GM10266 (cell line): ENCODE results near the gene CST7.

ENCODE experiments used
- DNase-seq: peaks from one replicate; pipeline ENCODE4 v3.0.0; 2012; ENCODE audit errors: extremely low spot score
- TF ChIP-seq, protein P1 (sequence below): IDR thresholded peaks from 2 replicates; pipeline ENCODE4 v1.5.1; 2012; ENCODE audit warnings: mild to moderate bottlenecking, low read depth; ENCODE audit not compliant: control insufficient read depth, insufficient read depth; ENCODE audit errors: missing control alignments

The CST7 gene, protein sequence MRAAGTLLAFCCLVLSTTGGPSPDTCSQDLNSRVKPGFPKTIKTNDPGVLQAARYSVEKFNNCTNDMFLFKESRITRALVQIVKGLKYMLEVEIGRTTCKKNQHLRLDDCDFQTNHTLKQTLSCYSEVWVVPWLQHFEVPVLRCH

DNA sequence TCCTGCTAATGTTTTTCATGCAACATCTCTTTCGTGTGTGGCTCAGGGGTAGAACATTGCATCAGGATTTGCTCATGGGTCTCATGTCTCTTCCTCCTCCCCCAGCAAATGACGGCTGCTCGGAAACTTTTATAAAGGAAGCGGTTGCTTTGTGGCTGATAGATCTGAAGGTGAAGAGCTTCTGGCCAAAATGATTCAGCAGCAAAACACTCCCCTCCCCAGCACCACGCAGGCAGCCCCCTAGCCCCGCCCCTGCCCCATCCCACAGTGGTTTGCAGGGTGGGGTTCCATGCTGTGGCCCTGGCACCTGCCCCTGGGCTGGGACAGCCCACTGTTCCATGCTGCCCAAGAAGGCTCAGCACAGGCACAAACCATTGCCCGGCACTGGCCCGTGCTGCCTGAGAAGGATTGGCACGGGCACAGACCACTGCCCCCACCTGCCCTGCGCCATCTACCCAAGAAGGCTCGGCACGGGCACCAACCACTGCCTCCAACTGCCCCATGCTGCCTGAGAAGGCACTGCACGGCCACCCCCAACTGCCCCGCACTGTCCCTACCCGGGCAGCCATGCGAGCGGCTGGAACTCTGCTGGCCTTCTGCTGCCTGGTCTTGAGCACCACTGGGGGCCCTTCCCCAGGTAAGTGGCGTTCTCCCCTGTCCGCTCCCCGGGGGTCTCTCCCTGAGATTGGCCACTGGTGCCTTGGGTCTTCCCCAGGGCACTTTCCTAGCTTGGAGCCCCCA, at the start of gene CST7:
CST7 (plus strand) TSS at position 331 of the 741 bp plus-strand sequence; CDS start at position 568, 237 bp downstream.
- TF ChIP-seq, protein P1, sequence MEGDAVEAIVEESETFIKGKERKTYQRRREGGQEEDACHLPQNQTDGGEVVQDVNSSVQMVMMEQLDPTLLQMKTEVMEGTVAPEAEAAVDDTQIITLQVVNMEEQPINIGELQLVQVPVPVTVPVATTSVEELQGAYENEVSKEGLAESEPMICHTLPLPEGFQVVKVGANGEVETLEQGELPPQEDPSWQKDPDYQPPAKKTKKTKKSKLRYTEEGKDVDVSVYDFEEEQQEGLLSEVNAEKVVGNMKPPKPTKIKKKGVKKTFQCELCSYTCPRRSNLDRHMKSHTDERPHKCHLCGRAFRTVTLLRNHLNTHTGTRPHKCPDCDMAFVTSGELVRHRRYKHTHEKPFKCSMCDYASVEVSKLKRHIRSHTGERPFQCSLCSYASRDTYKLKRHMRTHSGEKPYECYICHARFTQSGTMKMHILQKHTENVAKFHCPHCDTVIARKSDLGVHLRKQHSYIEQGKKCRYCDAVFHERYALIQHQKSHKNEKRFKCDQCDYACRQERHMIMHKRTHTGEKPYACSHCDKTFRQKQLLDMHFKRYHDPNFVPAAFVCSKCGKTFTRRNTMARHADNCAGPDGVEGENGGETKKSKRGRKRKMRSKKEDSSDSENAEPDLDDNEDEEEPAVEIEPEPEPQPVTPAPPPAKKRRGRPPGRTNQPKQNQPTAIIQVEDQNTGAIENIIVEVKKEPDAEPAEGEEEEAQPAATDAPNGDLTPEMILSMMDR, result no peak
- DNase-seq, result peak; percentile 72

DNA sequence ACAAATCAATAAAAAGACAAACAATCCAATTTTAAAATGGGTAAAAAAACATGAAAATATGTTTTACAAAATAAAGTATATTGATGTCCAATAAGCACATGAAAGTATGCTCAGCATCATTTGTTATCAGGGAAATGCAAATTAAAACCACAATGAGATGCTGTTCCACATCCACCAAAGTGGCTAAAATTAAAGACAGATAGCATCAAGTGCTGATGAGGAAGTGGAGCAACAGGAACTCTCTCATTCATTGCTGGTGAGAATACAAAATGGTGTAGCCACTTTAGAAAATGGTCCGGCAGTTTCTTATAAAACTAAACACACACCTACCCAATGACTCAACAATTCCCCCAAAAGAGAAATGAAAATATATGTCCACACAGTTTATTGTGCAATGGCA, 42.3 kb upstream of the CST7 start:
- TF ChIP-seq, protein P1, result no peak
- no peak for DNase-seq

DNA sequence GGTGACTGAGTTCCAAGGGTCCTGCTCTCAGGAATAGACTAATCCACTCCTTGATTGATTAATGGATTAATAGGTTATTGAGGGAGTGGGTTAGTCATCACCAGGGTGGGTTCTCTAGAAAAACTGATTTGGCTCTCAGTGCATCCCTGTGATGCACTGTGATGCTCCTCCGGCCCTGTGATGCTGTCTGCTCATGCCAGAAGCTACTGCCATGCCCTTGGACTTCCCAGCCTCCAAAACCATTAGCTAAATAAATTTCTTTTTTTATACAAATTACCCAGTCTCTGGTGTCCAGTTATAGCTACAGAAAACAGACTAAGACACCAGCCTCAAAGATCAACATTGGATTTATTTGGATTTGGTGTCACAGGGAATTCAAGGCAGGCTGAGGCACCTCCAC, 40.4 kb upstream of the CST7 start:
- TF ChIP-seq, protein P1, result no peak
- peak; percentile 3 for DNase-seq

DNA sequence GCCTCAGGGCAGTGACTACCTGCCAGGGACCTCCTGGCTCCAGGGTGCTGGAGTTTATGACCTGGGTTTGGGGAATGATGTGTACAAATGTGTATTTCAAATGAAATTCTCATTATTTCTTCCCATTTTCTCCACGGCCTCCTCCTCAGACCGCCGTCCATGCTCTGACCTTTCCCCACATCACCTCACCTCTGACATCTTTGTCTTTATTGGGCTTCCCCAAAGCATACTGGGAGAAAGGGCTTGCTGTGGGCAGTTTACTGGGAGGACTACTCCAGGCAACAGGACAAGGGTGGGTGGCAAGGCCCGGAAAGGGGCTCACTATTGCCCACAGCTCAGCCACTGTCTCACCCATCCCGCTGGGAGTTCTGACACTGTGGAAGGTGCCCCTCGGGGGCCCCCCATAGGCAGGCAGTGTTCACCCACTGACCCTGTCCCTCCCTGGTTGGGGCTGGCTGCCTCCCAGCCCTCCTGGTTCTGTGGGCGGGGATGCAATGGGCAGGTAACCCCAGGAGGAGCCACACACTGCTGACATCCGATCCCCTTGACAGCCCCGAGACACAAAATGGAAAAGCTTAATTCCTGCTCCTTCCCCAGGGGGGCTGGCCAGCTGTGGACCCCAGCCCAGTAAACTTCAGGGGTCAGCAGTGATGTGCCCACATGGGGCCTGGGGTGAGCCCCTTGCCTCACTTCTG, 39.8 kb upstream of the CST7 start:
- peak; percentile 2 for DNase-seq
- TF ChIP-seq, protein P1, result no peak

DNA sequence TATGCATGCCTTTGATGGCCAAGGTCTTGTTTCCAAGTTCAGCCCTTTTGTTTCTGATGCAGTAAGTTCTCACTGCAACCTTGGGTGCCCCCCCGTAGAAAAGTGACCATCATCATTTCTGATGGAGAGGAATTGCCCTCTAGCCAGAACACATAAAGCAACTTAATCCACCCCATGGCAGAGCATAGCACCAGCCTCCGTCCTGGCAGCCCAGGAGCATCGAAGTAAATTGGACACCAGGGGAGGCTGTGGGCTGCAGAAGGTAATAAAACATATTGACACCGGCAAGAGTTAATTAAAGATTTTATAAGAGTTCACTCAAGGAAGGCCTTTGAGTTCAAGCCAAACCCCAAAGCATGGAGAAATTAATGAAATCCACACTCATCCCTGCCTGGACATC, 39.2 kb upstream of the CST7 start:
- TF ChIP-seq, protein P1, result no peak
- no peak for DNase-seq

DNA sequence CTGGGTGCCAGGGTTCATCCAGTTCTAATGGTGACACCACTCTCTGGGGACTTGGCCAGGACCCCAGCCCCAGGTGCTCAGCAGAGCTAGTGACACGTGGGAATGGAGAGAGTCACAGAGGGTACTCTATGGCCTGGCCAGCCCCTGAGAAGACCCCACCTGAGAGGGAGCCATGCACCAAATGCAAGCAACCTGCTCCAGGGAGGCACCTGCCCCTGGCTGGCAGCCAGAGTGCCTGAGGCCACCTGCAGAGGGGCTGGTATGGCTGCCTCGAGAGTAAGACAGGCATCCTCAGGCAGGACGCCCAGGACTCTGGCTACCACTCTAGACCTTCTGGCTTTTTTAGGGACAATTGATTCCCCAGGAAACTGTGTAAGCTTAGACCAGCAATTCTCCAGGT, 38.6 kb upstream of the CST7 start:
- DNase-seq, result no peak
- TF ChIP-seq, protein P1, result no peak

DNA sequence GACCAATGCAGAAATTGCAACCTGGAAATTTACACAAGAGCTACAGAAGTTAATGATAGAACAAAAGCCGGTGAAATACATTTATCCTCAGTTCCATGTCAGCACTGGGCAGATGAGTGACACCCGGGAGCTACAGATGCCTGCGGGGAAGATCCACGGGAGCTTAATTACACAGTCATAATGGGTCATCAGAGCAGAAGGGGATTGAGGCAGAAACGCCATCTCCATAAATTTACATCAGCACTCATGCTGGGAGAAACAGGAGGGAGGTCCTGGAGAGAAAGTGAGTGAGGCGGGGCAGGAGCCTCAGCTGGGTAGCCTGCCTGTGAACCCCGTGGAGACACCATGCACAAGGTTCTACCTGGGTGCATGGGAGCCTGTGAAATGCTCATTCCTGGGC, 37.6 kb upstream of the CST7 start:
- TF ChIP-seq, protein P1, result no peak
- DNase-seq, result no peak
